ENCODE results near the gene VAT1L.

Gene VAT1L

GRCh38 chr16:77834635-77835540 is 46.5 kb downstream of the VAT1L start:
- no peak for DNase-seq (ENCODE audit: low spot score)

- no peak for DNase-seq (ENCODE audit: low spot score)
Observed at GRCh38 chr16:77836801-77837200, 48.4 kb downstream of the VAT1L start.

GRCh38 chr16:77838597-77839255 is 50.4 kb downstream of the VAT1L start:
- DNase-seq (ENCODE audit: low spot score), result no peak

- no peak for DNase-seq (ENCODE audit: low spot score)
Observed at GRCh38 chr16:77840093-77840492, 51.7 kb downstream of the VAT1L start.

DNA sequence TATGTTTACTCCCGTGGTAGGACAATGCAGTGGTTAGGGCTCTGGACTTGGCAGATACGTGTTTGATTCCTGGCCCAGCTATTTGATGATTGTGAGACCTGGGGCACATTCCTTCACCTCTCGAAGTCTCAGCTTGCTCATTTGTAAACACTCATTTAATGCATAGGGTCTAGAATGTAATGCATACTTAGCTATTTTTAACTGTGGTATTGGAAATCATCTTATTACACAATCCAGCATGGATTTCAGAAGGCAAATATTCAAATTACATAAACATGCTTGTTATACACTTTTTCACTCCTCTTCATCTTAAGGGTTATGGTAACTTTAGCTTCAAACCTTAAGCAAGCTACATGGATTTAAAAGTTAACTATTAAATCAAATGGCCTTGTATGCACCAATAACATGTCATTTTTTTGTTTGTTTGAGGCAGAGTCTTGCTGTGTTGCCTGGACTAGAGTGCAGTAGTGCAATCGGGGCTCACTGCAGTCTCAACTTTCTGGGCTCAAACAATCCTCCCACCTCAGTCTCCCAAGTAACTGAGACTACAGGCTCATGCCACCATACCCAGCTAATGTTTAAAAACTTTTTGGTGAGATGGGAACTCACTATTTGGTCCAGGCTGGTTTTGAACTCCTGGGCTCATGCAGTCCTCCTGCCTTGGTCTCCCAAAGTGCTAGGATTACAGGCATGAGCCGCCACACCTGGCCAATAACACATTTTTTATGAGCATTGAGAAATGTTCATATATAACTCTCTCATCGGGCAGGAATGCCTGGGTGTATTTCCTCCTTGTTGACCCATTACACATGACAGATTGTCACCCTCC is 52.5 kb downstream of the VAT1L start:
- no peak for DNase-seq (ENCODE audit: low spot score)

DNA sequence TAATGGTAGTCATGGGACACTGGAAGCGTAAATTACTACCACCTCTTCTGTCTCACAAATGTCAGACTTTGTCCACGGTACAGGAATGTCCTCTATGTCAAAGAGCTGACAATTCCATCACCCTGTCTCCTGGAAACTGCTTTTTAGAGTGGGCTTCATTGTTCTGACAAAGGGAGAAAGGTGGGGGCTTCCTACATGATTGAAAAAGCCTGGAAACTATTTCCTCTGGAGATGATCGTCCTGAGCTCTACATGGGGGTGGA is 53.1 kb downstream of the VAT1L start:
- DNase-seq (ENCODE audit: low spot score), result no peak

GRCh38 chr16:77842468-77842867 is 54.1 kb downstream of the VAT1L start:
- no peak for DNase-seq (ENCODE audit: low spot score)

DNA sequence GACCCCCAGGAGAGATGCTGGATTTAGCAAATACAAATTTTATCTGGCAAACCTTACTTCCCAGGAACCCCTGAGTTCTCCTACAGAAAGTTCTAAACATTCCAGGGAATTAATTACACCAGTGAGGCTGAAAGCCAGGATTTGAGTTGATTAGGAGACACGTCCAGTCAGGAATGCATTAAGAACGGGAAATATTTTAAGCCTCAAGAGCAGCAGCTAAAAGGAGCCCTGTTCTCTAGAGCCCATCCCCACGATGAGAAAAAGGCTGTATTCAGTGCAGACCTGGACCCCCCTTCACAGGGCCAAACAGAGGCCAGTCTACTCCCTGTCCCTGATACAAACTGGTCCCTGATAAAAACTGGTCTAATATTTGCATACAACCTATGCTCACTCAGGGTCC is 55.0 kb downstream of the VAT1L start:
- DNase-seq (ENCODE audit: low spot score), result no peak

GRCh38 chr16:77844801-77845200 is 56.4 kb downstream of the VAT1L start:
- no peak for DNase-seq (ENCODE audit: low spot score)

DNA sequence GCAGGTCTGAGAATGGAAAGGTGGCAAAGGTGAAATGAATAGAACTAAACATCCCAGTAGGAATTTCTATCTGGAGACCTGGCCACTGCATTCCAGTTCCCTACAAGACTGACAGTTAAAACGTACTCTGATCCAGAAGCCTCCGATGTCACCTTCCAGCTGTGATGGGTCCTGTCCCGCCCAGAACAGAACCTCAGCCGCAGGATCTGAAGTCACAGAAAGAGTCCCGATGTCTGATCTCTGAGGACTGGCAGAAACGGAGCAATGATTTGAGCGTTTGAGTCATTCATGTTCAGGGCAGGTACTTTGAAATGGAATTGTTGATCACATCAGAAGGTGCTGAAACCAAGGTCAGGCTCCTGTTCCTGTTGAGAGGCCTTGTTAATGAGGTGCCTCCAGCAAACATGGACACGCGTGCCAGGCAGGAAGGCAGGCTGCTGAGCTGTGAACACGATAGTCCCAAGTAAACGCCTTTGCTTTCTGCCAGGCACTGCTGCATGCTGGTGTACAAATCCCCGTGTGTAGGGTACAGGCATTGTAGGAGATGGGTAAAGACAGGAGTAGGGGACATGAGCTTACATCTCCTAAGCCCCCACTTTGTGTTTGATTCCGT is 61.4 kb downstream of the VAT1L start:
- DNase-seq (ENCODE audit: low spot score), result no peak

DNA sequence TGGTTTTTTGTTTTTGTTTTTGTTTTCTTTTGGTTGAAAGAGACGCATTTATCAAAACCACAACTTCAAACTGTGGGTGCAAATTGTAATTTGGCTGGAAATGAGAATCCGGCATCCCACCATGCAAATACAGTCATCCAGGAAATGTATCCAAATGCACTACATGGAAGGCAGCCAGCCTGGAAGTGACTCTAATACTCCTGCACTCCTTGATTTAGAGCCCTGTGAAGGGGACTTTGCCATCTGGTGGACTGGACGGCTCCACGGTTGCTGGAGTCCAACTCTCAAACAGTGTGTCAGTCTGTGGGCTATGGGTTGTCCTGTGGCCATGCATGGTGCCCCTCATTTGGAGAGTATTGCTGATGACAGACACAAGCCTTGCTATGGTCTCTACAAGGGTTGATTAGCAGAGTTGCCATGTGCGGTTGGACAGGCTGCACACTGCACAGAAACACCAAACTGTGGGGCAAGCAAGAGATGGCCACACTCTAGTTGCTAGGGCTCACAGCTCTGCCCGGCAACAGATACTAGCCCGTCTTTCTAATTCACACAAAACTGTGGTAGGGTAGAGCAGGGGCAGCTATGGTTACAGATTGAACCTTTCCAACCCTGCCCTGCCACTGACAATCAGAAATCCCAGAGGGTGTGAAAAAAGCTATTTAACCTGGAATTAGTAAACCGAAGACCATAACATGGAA is 62.4 kb downstream of the VAT1L start:
- DNase-seq (ENCODE audit: low spot score), result no peak

GRCh38 chr16:77853161-77853560 is 64.8 kb downstream of the VAT1L start:
- DNase-seq (ENCODE audit: low spot score), result no peak

- DNase-seq (ENCODE audit: low spot score), result no peak
Observed at GRCh38 chr16:77856438-77857160, 68.2 kb downstream of the VAT1L start.

DNA sequence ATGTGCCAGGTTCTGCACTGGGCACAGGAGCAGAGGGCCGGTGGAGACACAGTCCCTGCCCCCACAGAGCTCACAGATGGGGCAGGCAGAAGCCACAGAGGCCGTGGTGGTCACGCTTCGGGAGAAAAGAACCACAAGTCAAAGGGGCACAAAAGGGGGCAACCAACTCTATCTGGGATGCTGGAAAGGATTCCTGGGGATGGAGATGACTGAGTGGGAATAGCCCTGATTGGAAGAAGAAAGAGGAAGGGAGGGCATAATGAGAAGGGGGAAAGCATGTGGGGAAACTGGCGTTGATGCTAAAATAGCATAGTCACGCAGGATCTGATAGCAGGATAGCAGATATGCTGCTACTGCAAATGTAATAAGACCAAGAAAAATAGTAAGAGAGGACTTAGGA is 69.7 kb downstream of the VAT1L start:
- DNase-seq (ENCODE audit: low spot score), result no peak

- DNase-seq (ENCODE audit: low spot score), result no peak
Observed at GRCh38 chr16:77859493-77860232, 71.3 kb downstream of the VAT1L start.

- DNase-seq (ENCODE audit: low spot score), result no peak
Observed at GRCh38 chr16:77860953-77861352, 72.6 kb downstream of the VAT1L start.

DNA sequence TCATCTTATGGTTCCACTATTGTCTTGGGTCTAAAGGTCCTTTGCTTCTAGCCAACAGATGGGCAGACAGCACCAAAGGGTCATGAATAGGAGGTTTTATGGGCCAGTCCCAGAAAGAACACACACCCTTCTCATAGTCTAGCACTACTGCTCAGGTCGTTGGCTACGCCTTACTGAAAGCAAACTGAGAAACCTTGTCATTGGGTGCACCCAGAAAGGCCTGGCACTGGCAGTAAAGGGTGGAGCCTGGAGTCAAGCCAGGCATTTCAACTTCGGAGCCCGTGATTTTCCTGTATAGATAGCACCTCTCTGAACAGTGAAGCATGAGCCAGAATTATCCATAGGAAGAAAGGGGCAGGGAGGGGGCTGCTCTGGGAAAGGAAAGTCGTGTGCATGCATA is 74.9 kb downstream of the VAT1L start:
- no peak for DNase-seq (ENCODE audit: low spot score)

DNA sequence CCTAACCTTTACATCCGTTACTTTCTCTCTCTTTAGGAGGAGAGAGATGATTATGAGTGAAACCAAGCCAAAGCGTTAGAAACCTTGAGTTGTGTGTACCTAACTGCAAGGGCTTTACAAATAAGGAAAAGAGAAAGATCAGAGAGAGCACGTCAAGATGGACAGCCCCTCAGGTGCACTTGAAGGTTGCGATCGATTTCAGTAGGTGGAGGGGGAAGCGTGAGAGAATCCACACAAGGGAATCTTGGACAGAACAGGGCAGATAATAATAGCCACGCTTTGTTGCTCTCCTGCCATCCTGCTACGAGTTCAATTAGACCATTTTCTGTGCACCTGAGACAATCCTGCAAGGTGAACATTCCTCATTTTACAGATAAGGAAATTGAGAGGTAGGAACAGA is 78.4 kb downstream of the VAT1L start:
- no peak for DNase-seq (ENCODE audit: low spot score)

DNA sequence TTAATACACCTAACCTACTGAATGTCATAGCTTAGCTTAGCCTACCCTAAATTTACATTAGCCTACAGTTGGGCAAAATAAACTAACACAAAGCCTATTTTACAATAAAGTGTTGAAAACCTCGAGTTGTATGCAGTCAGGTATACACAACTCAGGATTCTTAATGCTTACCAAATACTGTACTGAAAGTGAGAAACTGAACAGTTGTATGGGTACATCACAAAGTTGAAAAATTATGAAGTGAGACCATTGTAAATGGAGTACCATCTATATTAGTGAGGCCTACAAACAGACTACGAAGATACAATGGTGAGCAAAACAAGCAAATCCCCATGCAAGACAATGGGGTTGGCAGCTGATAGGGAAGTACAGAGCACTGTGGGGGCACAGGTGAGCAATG is 79.7 kb downstream of the VAT1L start:
- no peak for DNase-seq (ENCODE audit: low spot score)

GRCh38 chr16:77868478-77868877 is 80.1 kb downstream of the VAT1L start:
- no peak for DNase-seq (ENCODE audit: low spot score)

All from AG08396 (cell line).